Neural progenitor cell (in vitro differentiated cells): ENCODE data around the gene DDX5.
"Not testable (repeated sequence)": the region's sequence is repeated elsewhere in the genome, so short reads cannot be mapped to it uniquely, and the experiment has no call there.

Source experiments
- CTCF ChIP-seq: fragments of 200-600 bp; sonication (generic); IDR thresholded peaks from 2 replicates; pipeline ENCODE4 v1.5.1; 2017; ENCODE audit warnings: antibody characterized with exemption, mild to moderate bottlenecking
- EZH2 ChIP-seq: fragments of 200-600 bp; sonication (generic); IDR thresholded peaks from 2 replicates; pipeline ENCODE4 v1.6.1; 2017; ENCODE audit warnings: antibody characterized with exemption, mild to moderate bottlenecking, moderate library complexity

GRCh38 chr17:64466834-64467233 lies 39.3 kb downstream of the DDX5 start:
- not testable (repeated sequence) for TF ChIP-seq CTCF, EZH2
